HG03066 (cell line): ENCODE results near the gene RAPGEF1.
"Not testable (repeated sequence)": the region's sequence is repeated elsewhere in the genome, so short reads cannot be mapped to it uniquely, and the experiment has no call there.

Experiments used
- ATAC-seq: cut with Tn5 transposase; IDR thresholded peaks from one replicate; pipeline ENCODE4 v1.9.1; 2021; ENCODE audit warnings: low read depth; ENCODE audit not compliant: unreplicated experiment

RAPGEF1 gene

GRCh38 chr9:131673531-131673930, 66.3 kb downstream of the RAPGEF1 start:
- ATAC-seq: no peak

- no peak for ATAC-seq
Observed at GRCh38 chr9:131673068-131673467, 66.8 kb downstream of the RAPGEF1 start.

GRCh38 chr9:131672451-131672850, 67.4 kb downstream of the RAPGEF1 start:
- no peak for ATAC-seq

- no peak for ATAC-seq
Observed at GRCh38 chr9:131671133-131671520, 68.7 kb downstream of the RAPGEF1 start.

- no peak for ATAC-seq
Observed at GRCh38 chr9:131670247-131671132, 69.4 kb downstream of the RAPGEF1 start.

GRCh38 chr9:131669269-131670157, 70.4 kb downstream of the RAPGEF1 start:
- peak; percentile 11 for ATAC-seq

- peak; percentile 43 for ATAC-seq
Observed at GRCh38 chr9:131668439-131669268, 71.2 kb downstream of the RAPGEF1 start.

GRCh38 chr9:131668057-131668438, 71.8 kb downstream of the RAPGEF1 start:
- ATAC-seq: peak; percentile 6

- no peak for ATAC-seq
Observed at GRCh38 chr9:131667576-131667975, 72.3 kb downstream of the RAPGEF1 start.

GRCh38 chr9:131666774-131667173, 73.1 kb downstream of the RAPGEF1 start:
- no peak for ATAC-seq

GRCh38 chr9:131666029-131666428, 73.8 kb downstream of the RAPGEF1 start:
- ATAC-seq: no peak

GRCh38 chr9:131663288-131663687, 76.6 kb downstream of the RAPGEF1 start:
- ATAC-seq: no peak

- ATAC-seq: not testable (repeated sequence)
Observed at GRCh38 chr9:131662289-131662621, 77.6 kb downstream of the RAPGEF1 start.

GRCh38 chr9:131661568-131662288, 78.1 kb downstream of the RAPGEF1 start:
- ATAC-seq: no peak

- no peak for ATAC-seq
Observed at GRCh38 chr9:131660466-131661405, 79.1 kb downstream of the RAPGEF1 start.

- ATAC-seq: no peak
Observed at GRCh38 chr9:131658377-131659129, 81.3 kb downstream of the RAPGEF1 start.

GRCh38 chr9:131657940-131658339, 81.9 kb downstream of the RAPGEF1 start:
- ATAC-seq: no peak

- ATAC-seq: no peak
Observed at GRCh38 chr9:131657456-131657855, 82.4 kb downstream of the RAPGEF1 start.
